Thoracic aorta (tissue), 2 donors: Measurements from ENCODE around the gene DLGAP1. TPM values are rescaled to one million over a fixed set of nuclear protein-coding genes. Genes with fewer than 3 reads are reported as not detected.

Source experiments
- ATAC-seq: fragments of 150-250 bp; one replicate; pipeline ENCODE4 v1.8.0; 2017; ENCODE audit warnings: low read depth; ENCODE audit not compliant: insufficient number of reproducible peaks, low FRiP score
- DNase-seq: peaks from one replicate; pipeline ENCODE4 v3.0.0-alpha.2; 2020; ENCODE audit warnings: low spot score
- H3K27ac ChIP-seq, 2 donors: fragments of 200-600 bp; sonication (generic); 1 replicate in 1 of 2; 2 replicates in 1 of 2; pipeline ENCODE4 v1.5.1; 2016; ENCODE audit warnings: mild to moderate bottlenecking in 2 of 2, moderate library complexity in 2 of 2
- H3K27me3 ChIP-seq: fragments of 200-600 bp; sonication (generic); replicated peaks from 2 replicates; pipeline ENCODE4 v1.6.0; 2016; ENCODE audit warnings: mild to moderate bottlenecking; ENCODE audit not compliant: insufficient read depth
- H3K36me3 ChIP-seq: fragments of 200-600 bp; sonication (generic); one replicate; pipeline ENCODE4 v1.5.1; 2016
- H3K4me1 ChIP-seq, 2 donors: fragments of 200-600 bp; sonication (generic); 1 replicate in 1 of 2; 2 replicates in 1 of 2; pipeline versions ENCODE4 v1.5.1 to v1.6.0; 2016; ENCODE audit warnings: low read depth in 2 of 2, mild to moderate bottlenecking in 1 of 2; ENCODE audit not compliant: control insufficient read depth in 1 of 2
- H3K4me3 ChIP-seq: fragments of 200-600 bp; sonication (generic); 2 replicates; pipeline ENCODE4 v1.5.1; 2016; ENCODE audit warnings: mild to moderate bottlenecking
- H3K9me3 ChIP-seq: fragments of 200-600 bp; sonication (generic); 2 replicates; pipeline ENCODE4 v1.5.1; 2016
- CTCF ChIP-seq: fragments of 200-600 bp; sonication (generic); IDR thresholded peaks from one replicate; pipeline ENCODE4 v1.5.1; 2019; ENCODE audit warnings: antibody characterized with exemption
- total RNA-seq, 2 donors: library from RNA; depleted of rRNA; stranded (reverse); fragments of >200 nt; gene quantifications; one replicate each; pipeline versions ENCODE4 v1.1.0 to v1.2.3, GENCODE V29; 2016

Gene DLGAP1
- total RNA-seq, 2 donors from 2014 or later: 7.3 to 19.0 TPM

GRCh38 chr18:3692691-3693090 is 762.4 kb downstream of the DLGAP1 start:
- H3K4me3 ChIP-seq: no peak overlapping the region
- no peak overlapping the region for H3K27ac ChIP-seq
- no peaks in the 10 kb centered on the region for H3K9me3 ChIP-seq
- no peak for TF ChIP-seq CTCF
- H3K27me3 ChIP-seq: no peaks in the 10 kb centered on the region
- DNase-seq: no peak
- H3K4me1 ChIP-seq: peaks cover 0 to 10% of the 10 kb centered on the region in 2 donors
- no peak for ATAC-seq
- H3K36me3 ChIP-seq: no peaks in the 10 kb centered on the region

GRCh38 chr18:3692113-3692621 is 762.9 kb downstream of the DLGAP1 start:
- ATAC-seq (no peak), DNase-seq (no peak)
- TF ChIP-seq CTCF: no peak
- Histone ChIP-seq H3K4me1 (peaks cover 0 to 10% of the 10 kb centered on the region in 2 donors), H3K27ac (no peak overlapping the region), H3K4me3 (no peak overlapping the region), H3K27me3 (no peaks in the 10 kb centered on the region), H3K9me3 (no peaks in the 10 kb centered on the region), H3K36me3 (no peaks in the 10 kb centered on the region)

GRCh38 chr18:3691705-3692104 is 763.4 kb downstream of the DLGAP1 start:
- Histone ChIP-seq H3K27ac (no peak overlapping the region), H3K27me3 (no peaks in the 10 kb centered on the region), H3K9me3 (no peaks in the 10 kb centered on the region), H3K4me3 (no peak overlapping the region), H3K36me3 (no peaks in the 10 kb centered on the region), H3K4me1 (peaks cover 0 to 10% of the 10 kb centered on the region in 2 donors)
- DNase-seq: no peak
- TF ChIP-seq CTCF: no peak
- no peak for ATAC-seq

- ATAC-seq: no peak
- Histone ChIP-seq H3K27me3 (no peaks in the 10 kb centered on the region), H3K27ac (no peak overlapping the region), H3K36me3 (no peaks in the 10 kb centered on the region), H3K4me3 (no peak overlapping the region), H3K9me3 (no peaks in the 10 kb centered on the region), H3K4me1 (peaks cover 0 to 10% of the 10 kb centered on the region in 2 donors)
- no peak for TF ChIP-seq CTCF
- no peak for DNase-seq
Observed at GRCh38 chr18:3690764-3691066, 764.4 kb downstream of the DLGAP1 start.

- Histone ChIP-seq H3K9me3 (no peaks in the 10 kb centered on the region), H3K4me3 (no peak overlapping the region), H3K27me3 (no peaks in the 10 kb centered on the region), H3K4me1 (peaks cover 0 to 10% of the 10 kb centered on the region in 2 donors), H3K27ac (no peak overlapping the region), H3K36me3 (no peaks in the 10 kb centered on the region)
- DNase-seq: no peak
- TF ChIP-seq CTCF: no peak
- no peak for ATAC-seq
Observed at GRCh38 chr18:3689986-3690763, 764.9 kb downstream of the DLGAP1 start.
